ENCODE measurements around the gene ALDH5A1. TPM values are rescaled to one million over a fixed set of nuclear protein-coding genes. Genes with fewer than 3 reads are reported as not detected.
A peak's percentile ranks its signal among the peaks of the same experiment; 100 is the strongest.

The ALDH5A1 gene
- total and polyA plus RNA-seq, 2 of the 13 experiments (the other 11 are each of a cell fraction or from before 2014, with no cell fraction given), result 12.8 to 32.5 TPM

DNA sequence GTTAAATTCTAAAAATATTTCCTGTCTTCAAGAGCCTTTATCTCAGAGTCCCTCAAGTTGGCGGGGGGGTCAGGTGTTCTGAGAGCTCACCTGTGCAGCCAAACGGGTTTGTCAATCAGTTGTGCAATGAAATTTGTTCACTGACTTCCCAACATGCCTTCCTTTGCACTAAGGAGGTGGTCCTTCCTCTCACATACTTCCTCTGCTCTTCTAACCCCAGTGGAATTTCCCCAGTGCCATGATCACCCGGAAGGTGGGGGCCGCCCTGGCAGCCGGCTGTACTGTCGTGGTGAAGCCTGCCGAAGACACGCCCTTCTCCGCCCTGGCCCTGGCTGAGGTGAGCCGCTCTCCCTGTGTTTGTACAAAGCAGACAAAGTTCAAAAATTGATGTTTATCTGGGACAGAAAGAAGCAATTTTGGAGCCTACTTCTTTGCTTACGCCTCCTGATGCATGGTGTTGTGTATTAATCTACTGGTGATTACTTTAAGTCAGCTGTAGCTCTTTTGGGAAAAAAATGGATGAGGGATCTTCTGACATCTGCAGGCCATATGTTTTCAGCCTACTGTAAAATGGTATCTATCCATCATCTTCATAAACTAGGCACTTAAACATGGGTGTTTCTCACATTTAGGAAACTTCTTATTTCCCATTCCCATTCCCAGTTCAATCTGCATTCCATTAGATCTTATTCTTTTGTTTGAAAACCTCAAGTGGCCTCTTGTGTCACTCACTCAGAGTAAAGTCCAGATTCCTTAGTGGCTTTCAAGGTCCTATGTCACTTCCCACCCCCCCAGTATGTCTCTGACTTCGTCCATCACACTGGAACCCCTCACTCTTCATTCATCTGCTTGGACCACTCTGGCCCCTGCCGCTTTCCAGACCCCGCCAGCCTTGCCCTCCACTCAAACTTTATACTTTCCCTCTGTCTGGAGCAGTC is 10.1 kb downstream of the ALDH5A1 start (continued):
- TF ChIP-seq ZNF747 (CRISPR knock-in tag; IDR thresholded peaks at IDR 0.05; ENCODE audit: borderline replicate concordance) (no peak; the same call in 1 of the 2 replicates), TEAD3 (CRISPR knock-in tag; optimal IDR thresholded peaks at IDR 0.05; ENCODE audit: borderline replicate concordance) (peak; percentile 88), SAFB2 (CRISPR knock-in tag; IDR thresholded peaks at IDR 0.05; ENCODE audit: borderline replicate concordance, low read depth) (no peak), SP1 (IDR thresholded peaks at IDR 0.05) (no peak), SP1 (CRISPR knock-in tag; IDR thresholded peaks at IDR 0.05) (0 out of 2 replicates have a peak, but pooled peaks have one; percentile 42), ZNF607 (CRISPR knock-in tag; IDR thresholded peaks at IDR 0.05; ENCODE audit: borderline replicate concordance) (peak; percentile 32; the same call in 1 of the 2 replicates), CEBPG (CRISPR knock-in tag; IDR thresholded peaks at IDR 0.05) (peak; percentile 89), NCOR1 (IDR thresholded peaks at IDR 0.05; ENCODE audit: borderline replicate concordance, low read length) (no peak), GABPA (IDR thresholded peaks at IDR 0.05; ENCODE audit: low read depth, low read length) (0 out of 2 replicates have a peak, but pooled peaks have one; percentile 44), GABPA (CRISPR knock-in tag; IDR thresholded peaks at IDR 0.05; ENCODE audit: low read depth) (peak; percentile 89), ZNF235 (CRISPR knock-in tag; IDR thresholded peaks at IDR 0.05; ENCODE audit: borderline replicate concordance) (no peak), PCBP2 (optimal IDR thresholded peaks at IDR 0.05; ENCODE audit: low read depth, low read length, poor library complexity, severe bottlenecking) (no peak), TRIM24 (CRISPR knock-in tag; IDR thresholded peaks at IDR 0.05) (no peak), MED1 (CRISPR knock-in tag; IDR thresholded peaks at IDR 0.05) (peak; percentile 72), TCF12 (IDR thresholded peaks at IDR 0.05) (no peak), TCF12 (CRISPR knock-in tag; IDR thresholded peaks at IDR 0.05) (no peak), RFX1 (IDR thresholded peaks at IDR 0.05) (no peak)
- TF ChIP-seq, protein P1, sequence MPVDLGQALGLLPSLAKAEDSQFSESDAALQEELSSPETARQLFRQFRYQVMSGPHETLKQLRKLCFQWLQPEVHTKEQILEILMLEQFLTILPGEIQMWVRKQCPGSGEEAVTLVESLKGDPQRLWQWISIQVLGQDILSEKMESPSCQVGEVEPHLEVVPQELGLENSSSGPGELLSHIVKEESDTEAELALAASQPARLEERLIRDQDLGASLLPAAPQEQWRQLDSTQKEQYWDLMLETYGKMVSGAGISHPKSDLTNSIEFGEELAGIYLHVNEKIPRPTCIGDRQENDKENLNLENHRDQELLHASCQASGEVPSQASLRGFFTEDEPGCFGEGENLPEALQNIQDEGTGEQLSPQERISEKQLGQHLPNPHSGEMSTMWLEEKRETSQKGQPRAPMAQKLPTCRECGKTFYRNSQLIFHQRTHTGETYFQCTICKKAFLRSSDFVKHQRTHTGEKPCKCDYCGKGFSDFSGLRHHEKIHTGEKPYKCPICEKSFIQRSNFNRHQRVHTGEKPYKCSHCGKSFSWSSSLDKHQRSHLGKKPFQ (CRISPR knock-in tag; IDR thresholded peaks at IDR 0.05; ENCODE audit: insufficient replicate concordance), result peak; percentile 21
- TF ChIP-seq, protein P2, sequence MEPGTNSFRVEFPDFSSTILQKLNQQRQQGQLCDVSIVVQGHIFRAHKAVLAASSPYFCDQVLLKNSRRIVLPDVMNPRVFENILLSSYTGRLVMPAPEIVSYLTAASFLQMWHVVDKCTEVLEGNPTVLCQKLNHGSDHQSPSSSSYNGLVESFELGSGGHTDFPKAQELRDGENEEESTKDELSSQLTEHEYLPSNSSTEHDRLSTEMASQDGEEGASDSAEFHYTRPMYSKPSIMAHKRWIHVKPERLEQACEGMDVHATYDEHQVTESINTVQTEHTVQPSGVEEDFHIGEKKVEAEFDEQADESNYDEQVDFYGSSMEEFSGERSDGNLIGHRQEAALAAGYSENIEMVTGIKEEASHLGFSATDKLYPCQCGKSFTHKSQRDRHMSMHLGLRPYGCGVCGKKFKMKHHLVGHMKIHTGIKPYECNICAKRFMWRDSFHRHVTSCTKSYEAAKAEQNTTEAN (CRISPR knock-in tag; conservative IDR thresholded peaks at IDR 0.05), result peak; percentile 76
- TF ChIP-seq, protein P3, sequence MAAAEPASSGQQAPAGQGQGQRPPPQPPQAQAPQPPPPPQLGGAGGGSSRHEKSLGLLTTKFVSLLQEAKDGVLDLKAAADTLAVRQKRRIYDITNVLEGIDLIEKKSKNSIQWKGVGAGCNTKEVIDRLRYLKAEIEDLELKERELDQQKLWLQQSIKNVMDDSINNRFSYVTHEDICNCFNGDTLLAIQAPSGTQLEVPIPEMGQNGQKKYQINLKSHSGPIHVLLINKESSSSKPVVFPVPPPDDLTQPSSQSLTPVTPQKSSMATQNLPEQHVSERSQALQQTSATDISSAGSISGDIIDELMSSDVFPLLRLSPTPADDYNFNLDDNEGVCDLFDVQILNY (CRISPR knock-in tag; conservative IDR thresholded peaks at IDR 0.05), result no peak

Data from HepG2 (cell line).